HCT116 (cell line): ENCODE measurements around the gene CNPPD1. TPM values are rescaled to one million over a fixed set of nuclear protein-coding genes. Genes with fewer than 3 reads are reported as not detected.
"Not testable (repeated sequence)": the region's sequence is repeated elsewhere in the genome, so short reads cannot be mapped to it uniquely, and the experiment has no call there.

Experiments
- ATAC-seq: fragments of 200-7000 bp; cut with Tn5 transposase; 2 replicates; pipeline ENCODE4 v1.9.1; 2020; ENCODE audit warnings: mild to moderate bottlenecking, moderate library complexity
- BruUV-seq: library from RNA; stranded (reverse); fragments of 400-500 nt; replicated peaks from 2 replicates; lab custom pipeline; 2021; lab: Mats Ljungman, UMichigan
- CTCF ChIA-PET: fragments of 300-600 bp; sonication (Branson Sonifier 250); formaldehyde crosslinking; loops from one replicate; lab custom pipeline; 2021; ENCODE audit warnings: antibody characterized with exemption; lab: Charles Lee
- POLR2A ChIA-PET: fragments of 300-600, 350-600 bp; sonication (Branson Sonifier 250); formaldehyde crosslinking; loops from one replicate; lab custom pipeline; 2021; ENCODE audit warnings: antibody characterized with exemption; lab: Charles Lee
- RAD21 ChIA-PET, 2 experiments: fragments of 300-600 bp; sonication (Branson Sonifier 250); formaldehyde crosslinking; loops; one replicate each; lab custom pipeline; 2023; ENCODE audit warnings: low total read pairs in 2 of 2; ENCODE audit not compliant: uncharacterized antibody in 2 of 2, unreplicated experiment in 2 of 2, low non-redundant PET in 1 of 2; lab: Charles Lee
- DNase-seq: peaks from one replicate; pipeline ENCODE4 v3.0.0-alpha.2; 2010; ENCODE audit warnings: low read depth, low spot score
- H2AFZ ChIP-seq: fragments of 200-600 bp; shearing (Covaris generic), sonication (generic); 2 replicates; pipeline ENCODE4 v1.6.1; 2017; ENCODE audit warnings: low read depth, mixed run types, mixed read lengths, antibody characterized with exemption, low read length; ENCODE audit not compliant: poor library complexity, severe bottlenecking
- H3K27ac ChIP-seq: 2 replicates; pipeline ENCODE4 v1.5.1; 2012; ENCODE audit warnings: low read depth, low read length
- H3K27me3 ChIP-seq: fragments of 200-600 bp; sonication (generic); 2 replicates; pipeline ENCODE4 v1.6.1; 2016; ENCODE audit warnings: mixed run types, low read length, mixed read lengths; ENCODE audit not compliant: insufficient read depth
- H3K36me3 ChIP-seq, 2 experiments: fragments of 200-500 bp in 1 of 2; fragments of 200-600 bp in 1 of 2; sonication (Bioruptor generic) in 1 of 2; sonication (generic) in 1 of 2; 2 replicates each; pipeline versions ENCODE4 v1.5.1 to v1.6.1; 2014 to 2016; ENCODE audit warnings: low read length in 2 of 2, inconsistent platforms in 1 of 2, mixed read lengths in 1 of 2, mixed run types in 1 of 2; ENCODE audit not compliant: insufficient read depth in 2 of 2, control insufficient read depth in 1 of 2
- H3K4me1 ChIP-seq, 2 experiments: fragments of 200-600 bp in 1 of 2; sonication (generic) in 1 of 2; 2 replicates each; pipeline versions ENCODE4 v1.5.1 to v1.6.1; 2012 to 2017; ENCODE audit warnings: low read length in 2 of 2, inconsistent platforms in 1 of 2, mild to moderate bottlenecking in 1 of 2, mixed read lengths in 1 of 2, mixed run types in 1 of 2, moderate library complexity in 1 of 2; ENCODE audit not compliant: insufficient read depth in 2 of 2, control insufficient read depth in 1 of 2
- H3K4me2 ChIP-seq: fragments of 200-600 bp; sonication (generic); 2 replicates; pipeline ENCODE4 v1.6.1; 2017; ENCODE audit warnings: mixed run types, low read length, mixed read lengths
- H3K4me3 ChIP-seq, 2 experiments: fragments of 200-600 bp in 1 of 2; sonication (generic) in 1 of 2; replicated peaks in 1 of 2; 2 replicates each; pipeline ENCODE4 v1.5.1; 2011 to 2016; ENCODE audit warnings: low read length in 2 of 2, control low read depth in 1 of 2, low read depth in 1 of 2, mild to moderate bottlenecking in 1 of 2, mixed read lengths in 1 of 2, mixed run types in 1 of 2
- H3K79me2 ChIP-seq: fragments of 200-600 bp; sonication (generic); 2 replicates; pipeline ENCODE4 v1.6.1; 2017; ENCODE audit warnings: mild to moderate bottlenecking, mixed run types, low read length, moderate library complexity, mixed read lengths; ENCODE audit not compliant: insufficient read depth
- H3K9ac ChIP-seq: fragments of 200-600 bp; sonication (generic); 2 replicates; pipeline ENCODE4 v1.6.1; 2016; ENCODE audit warnings: low read length, mixed read lengths
- H3K9me2 ChIP-seq: fragments of 200-600 bp; sonication (generic), shearing (Covaris generic); 2 replicates; pipeline ENCODE4 v1.6.1; 2017; ENCODE audit warnings: mixed run types, mild to moderate bottlenecking, moderate library complexity; ENCODE audit not compliant: insufficient read depth
- H3K9me3 ChIP-seq, 2 experiments: fragments of 200-500 bp in 1 of 2; fragments of 200-600 bp in 1 of 2; sonication (Bioruptor generic) in 1 of 2; sonication (generic) in 1 of 2; 2 replicates each; pipeline ENCODE4 v1.6.1; 2014 to 2017; ENCODE audit warnings: low read length in 2 of 2, mixed read lengths in 2 of 2, inconsistent platforms in 1 of 2, low read depth in 1 of 2, mild to moderate bottlenecking in 1 of 2, mixed run types in 1 of 2, moderate library complexity in 1 of 2; ENCODE audit not compliant: control insufficient read depth in 1 of 2, insufficient read depth in 1 of 2
- H4K20me1 ChIP-seq: fragments of 200-600 bp; sonication (generic), shearing (Covaris generic); 2 replicates; pipeline ENCODE4 v1.6.1; 2017; ENCODE audit warnings: mixed run types, mild to moderate bottlenecking, moderate library complexity; ENCODE audit not compliant: insufficient read depth
- CBX3 ChIP-seq: IDR thresholded peaks from 2 replicates; pipeline ENCODE4 v1.6.1; 2012; ENCODE audit warnings: low read depth
- EZH2phosphoT487 ChIP-seq: fragments of 200-600 bp; IDR thresholded peaks from 2 replicates; pipeline ENCODE4 v1.6.1; 2018; ENCODE audit warnings: antibody characterized with exemption, borderline replicate concordance
- JUND ChIP-seq: IDR thresholded peaks from 2 replicates; pipeline ENCODE4 v1.6.1; 2012
- RAD21 ChIP-seq: IDR thresholded peaks from 2 replicates; pipeline ENCODE4 v1.6.1; 2012; ENCODE audit warnings: low read depth, mild to moderate bottlenecking
- SIN3A ChIP-seq: IDR thresholded peaks from 2 replicates; pipeline ENCODE4 v1.6.1; 2012; ENCODE audit warnings: low read depth
- SP1 ChIP-seq: IDR thresholded peaks from 2 replicates; pipeline ENCODE4 v1.6.1; 2012; ENCODE audit warnings: low read depth
- TCF7L2 ChIP-seq: IDR thresholded peaks from 2 replicates; pipeline ENCODE4 v1.7.0; 2011; ENCODE audit warnings: borderline replicate concordance, inconsistent platforms; ENCODE audit not compliant: insufficient read depth, insufficient read length; ENCODE audit errors: extremely low read depth
- intact Hi-C: fragments of 100-400 bp; cut with micrococcal nuclease; formaldehyde crosslinking; loops from 2 replicates; pipeline ENCODE4 v1.10.0; 2022
- total RNA-seq: library from RNA; stranded (reverse); gene quantifications from one replicate; pipeline ENCODE4 v1.2.1, GENCODE V29; 2021; ENCODE audit not compliant: unreplicated experiment
- TF ChIP-seq, protein P1 (sequence below), 3 experiments: fragments of 200-600 bp in 1 of 3; sonication (generic) in 1 of 3; IDR thresholded peaks in 2 of 3; conservative IDR thresholded peaks in 1 of 3; 2 replicates each; pipeline ENCODE4 v1.5.1; 2012 to 2017; ENCODE audit warnings: low read depth in 2 of 3, low read length in 2 of 3, antibody characterized with exemption in 1 of 3, borderline replicate concordance in 1 of 3, control low read depth in 1 of 3, mild to moderate bottlenecking in 1 of 3, mixed read lengths in 1 of 3, mixed run types in 1 of 3, moderate library complexity in 1 of 3; ENCODE audit not compliant: insufficient read depth in 1 of 3
- TF ChIP-seq, protein P2 (sequence below): IDR thresholded peaks from 2 replicates; pipeline ENCODE4 v1.6.1; 2012

The CNPPD1 gene
- total RNA-seq, 1 experiment from 2014 or later = 41.9 TPM

DNA sequence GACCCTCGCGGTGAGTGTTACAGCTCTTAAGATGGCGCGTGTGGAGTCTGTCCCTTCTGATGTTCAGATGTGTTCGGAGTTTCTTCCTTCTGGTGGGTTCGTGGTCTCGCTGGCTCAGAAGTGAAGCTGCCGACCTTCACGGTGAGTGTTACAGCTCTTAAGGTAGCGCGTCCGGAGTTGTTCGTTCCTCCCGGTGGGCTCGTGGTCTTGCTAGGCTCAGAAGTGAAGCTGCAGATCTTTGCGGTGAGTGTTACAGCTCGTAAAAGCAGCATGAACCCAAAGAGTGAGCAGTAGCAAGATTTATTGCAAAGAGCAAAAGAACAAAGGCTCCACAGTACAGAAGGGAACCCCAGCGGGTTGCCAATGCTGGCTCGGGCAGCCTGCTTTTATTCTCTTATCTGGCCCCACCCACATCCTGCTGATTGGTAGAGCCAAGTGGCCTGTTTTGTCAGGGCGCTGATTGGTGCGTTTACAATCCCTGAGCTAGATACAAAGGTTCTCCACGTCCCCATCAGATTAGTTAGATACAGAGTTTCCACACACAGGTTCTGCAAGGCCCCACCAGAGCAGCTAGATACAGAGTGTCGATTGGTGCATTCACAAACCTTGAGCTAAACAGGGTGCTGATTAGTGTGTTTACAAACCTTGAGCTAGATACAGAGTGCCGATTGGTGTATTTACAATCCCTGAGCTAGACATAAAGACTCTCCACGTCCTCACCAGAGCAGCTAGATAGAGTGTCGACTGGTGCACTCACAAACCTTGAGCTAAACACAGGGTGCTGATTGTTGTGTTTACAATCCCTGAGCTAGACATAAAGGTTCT is 24.0 kb upstream of the CNPPD1 start:
- CTCF ChIA-PET, ATAC-seq, H2AFZ ChIP-seq, intact Hi-C loops, H3K79me2 ChIP-seq, RAD21 ChIA-PET, DNase-seq, H3K4me2 ChIP-seq, H3K4me1 ChIP-seq, H3K4me3 ChIP-seq, H3K27ac ChIP-seq, H3K36me3 ChIP-seq, H3K9me2 ChIP-seq, BruUV-seq, H3K9ac ChIP-seq, H3K27me3 ChIP-seq, H4K20me1 ChIP-seq, H3K9me3 ChIP-seq: not testable (repeated sequence)
- POLR2A ChIA-PET = interaction anchor here (0.9 kb wide), 1 partner anchor 24 kb away, joined by 5 read pairs; the partner anchor contains the start of gene CNPPD1

DNA sequence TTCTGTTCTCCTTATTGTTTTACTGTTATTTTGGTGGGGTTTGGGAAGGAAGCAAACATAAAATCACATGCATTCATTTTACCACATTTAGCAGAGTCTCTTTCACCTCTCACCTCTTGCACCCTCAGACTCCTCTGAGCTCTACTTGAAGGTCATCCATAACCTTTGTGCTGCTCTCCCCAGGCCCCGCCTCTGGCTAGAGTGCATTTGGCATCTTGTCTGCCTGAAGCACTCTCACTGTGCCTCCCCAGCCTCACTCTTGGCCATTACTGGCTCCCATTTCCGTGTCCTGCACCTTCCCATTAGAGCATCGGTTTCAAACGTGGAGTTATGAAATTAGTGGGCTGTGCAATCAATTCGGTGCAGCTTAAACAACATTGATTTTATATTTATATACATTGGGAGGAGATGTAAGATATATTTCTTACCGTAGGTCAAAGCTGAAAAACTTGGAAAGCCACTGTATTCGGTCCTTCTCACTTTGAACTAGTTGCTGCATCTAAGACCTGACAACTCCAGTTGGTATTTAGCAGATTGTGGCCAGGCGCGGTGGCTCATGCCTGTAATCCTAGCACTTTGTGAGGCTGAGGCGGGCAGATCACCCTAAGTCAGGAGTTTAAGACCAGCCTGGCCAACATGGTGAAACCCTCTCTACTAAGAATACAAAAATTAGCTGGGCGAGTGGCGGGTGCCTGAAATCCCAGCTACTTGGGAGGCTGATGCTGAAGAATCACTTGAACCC is 22.9 kb upstream of the CNPPD1 start:
- H2AFZ ChIP-seq = no peak overlapping the region
- no peak overlapping the region for H3K9ac ChIP-seq
- no peaks in the 10 kb centered on the region for H4K20me1 ChIP-seq
- H3K4me2 ChIP-seq = no peak overlapping the region
- ChIA-PET CTCF (no interaction called here), RAD21 (no interaction called here), POLR2A (interaction anchor here (0.9 kb wide), 1 partner anchor 23 kb away, joined by 5 read pairs; the partner anchor contains the start of gene CNPPD1)
- H3K4me1 ChIP-seq = no peaks in the 10 kb centered on the region
- H3K27me3 ChIP-seq = no peaks in the 10 kb centered on the region
- no peak overlapping the region for H3K27ac ChIP-seq
- ATAC-seq (no peak), DNase-seq (no peak)
- TF ChIP-seq CBX3 (no peak), TCF7L2 (no peak), JUND (no peak), RAD21 (no peak), EZH2phosphoT487 (no peak), SIN3A (no peak), SP1 (no peak)
- TF ChIP-seq, protein P1, sequence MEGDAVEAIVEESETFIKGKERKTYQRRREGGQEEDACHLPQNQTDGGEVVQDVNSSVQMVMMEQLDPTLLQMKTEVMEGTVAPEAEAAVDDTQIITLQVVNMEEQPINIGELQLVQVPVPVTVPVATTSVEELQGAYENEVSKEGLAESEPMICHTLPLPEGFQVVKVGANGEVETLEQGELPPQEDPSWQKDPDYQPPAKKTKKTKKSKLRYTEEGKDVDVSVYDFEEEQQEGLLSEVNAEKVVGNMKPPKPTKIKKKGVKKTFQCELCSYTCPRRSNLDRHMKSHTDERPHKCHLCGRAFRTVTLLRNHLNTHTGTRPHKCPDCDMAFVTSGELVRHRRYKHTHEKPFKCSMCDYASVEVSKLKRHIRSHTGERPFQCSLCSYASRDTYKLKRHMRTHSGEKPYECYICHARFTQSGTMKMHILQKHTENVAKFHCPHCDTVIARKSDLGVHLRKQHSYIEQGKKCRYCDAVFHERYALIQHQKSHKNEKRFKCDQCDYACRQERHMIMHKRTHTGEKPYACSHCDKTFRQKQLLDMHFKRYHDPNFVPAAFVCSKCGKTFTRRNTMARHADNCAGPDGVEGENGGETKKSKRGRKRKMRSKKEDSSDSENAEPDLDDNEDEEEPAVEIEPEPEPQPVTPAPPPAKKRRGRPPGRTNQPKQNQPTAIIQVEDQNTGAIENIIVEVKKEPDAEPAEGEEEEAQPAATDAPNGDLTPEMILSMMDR (IDR thresholded peaks at IDR 0.05 in 2 of 3, conservative IDR thresholded peaks at IDR 0.05 in 1 of 3; ENCODE audit: borderline replicate concordance in 1 of 3, insufficient read depth in 1 of 3, low read depth in 2 of 3, low read length in 2 of 3) = no peak
- TF ChIP-seq, protein P2, sequence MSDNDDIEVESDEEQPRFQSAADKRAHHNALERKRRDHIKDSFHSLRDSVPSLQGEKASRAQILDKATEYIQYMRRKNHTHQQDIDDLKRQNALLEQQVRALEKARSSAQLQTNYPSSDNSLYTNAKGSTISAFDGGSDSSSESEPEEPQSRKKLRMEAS = no peak
- H3K4me3 ChIP-seq = no peak overlapping the region
- H3K36me3 ChIP-seq = no peaks in the 10 kb centered on the region
- H3K79me2 ChIP-seq = no peaks in the 10 kb centered on the region
- intact Hi-C loops = no loop called here
- BruUV-seq = no TSS peak
- H3K9me2 ChIP-seq = no peaks in the 10 kb centered on the region
- H3K9me3 ChIP-seq = peaks cover 0 to 3% of the 10 kb centered on the region in 2 experiments; a peak in 2 of 4 replicates
